ENCODE measurements around the gene TBL3.

- TF ChIP-seq CTCF (IDR thresholded peaks at IDR 0.05), result no peak
- TF ChIP-seq ZFX (IDR thresholded peaks at IDR 0.05; ENCODE audit: borderline replicate concordance), result no peak
These were observed 18.2 kb downstream of the TBL3 start for GRCh38 chr16:1990101-1990350.
